GM18526 (cell line): ENCODE results near the gene PDE4D.

Source experiments
- POLR2A ChIP-seq: IDR thresholded peaks from 3 replicates; pipeline ENCODE4 v1.6.1; 2011; ENCODE audit not compliant: insufficient read length; ENCODE audit errors: extremely low read depth

The PDE4D gene

DNA sequence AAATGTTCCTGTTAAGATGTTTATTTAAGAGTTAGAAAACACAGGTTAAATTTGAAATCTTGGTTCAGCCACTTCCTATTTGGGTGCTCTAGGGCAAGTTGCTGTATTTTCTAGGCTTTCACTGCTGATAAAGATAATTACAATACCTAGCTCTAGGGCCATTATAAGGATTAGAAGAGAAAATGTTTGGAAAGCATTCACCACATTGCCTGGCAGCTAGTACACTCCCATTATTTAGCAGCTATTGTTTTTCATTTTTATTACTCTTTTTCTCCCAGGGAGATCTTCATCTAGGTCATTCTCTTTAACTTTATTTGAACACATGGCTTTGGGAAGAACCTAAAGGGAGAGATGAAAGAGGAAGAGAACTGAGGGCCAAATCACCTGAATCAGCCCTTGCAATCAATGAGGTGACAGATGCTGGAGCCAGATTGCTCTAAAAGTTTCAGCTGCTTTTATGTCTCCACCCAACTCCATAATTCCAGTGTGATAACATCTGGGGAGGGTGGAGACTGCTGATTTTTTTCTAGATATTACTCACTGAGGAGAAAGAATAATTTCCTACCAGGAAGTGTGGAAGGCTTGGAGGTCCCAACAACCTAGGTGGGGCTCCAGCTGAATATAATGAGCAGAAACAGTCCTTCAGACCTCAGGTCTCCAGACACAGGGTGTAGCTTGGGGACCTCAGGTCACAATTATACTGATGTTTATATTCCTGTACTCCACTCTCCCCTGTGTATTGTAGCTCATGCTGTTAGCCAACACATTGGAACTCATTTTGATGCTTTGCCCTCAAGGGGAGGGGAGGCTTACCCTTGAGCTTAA, 670.6 kb downstream of the PDE4D start:
- no peak for TF ChIP-seq POLR2A

DNA sequence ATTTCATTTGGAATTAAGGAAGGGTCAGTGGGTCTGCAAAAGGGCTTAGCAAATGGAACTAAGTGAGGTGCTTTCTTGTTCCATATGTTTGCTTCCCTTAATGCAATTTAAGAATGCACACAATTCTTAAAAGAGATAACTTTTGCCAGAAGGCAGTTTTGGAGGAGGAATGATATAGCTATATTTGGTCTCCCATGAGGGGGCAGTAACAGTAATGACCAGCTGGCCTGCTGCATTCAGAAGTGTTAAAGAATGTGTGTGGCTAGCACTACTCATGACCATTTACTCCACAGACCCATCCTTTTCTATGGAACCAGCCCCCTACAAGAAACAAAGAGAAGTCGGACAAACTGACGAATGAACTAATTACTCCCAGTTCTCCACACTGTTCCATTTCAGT, 671.8 kb downstream of the PDE4D start:
- TF ChIP-seq POLR2A: no peak

DNA sequence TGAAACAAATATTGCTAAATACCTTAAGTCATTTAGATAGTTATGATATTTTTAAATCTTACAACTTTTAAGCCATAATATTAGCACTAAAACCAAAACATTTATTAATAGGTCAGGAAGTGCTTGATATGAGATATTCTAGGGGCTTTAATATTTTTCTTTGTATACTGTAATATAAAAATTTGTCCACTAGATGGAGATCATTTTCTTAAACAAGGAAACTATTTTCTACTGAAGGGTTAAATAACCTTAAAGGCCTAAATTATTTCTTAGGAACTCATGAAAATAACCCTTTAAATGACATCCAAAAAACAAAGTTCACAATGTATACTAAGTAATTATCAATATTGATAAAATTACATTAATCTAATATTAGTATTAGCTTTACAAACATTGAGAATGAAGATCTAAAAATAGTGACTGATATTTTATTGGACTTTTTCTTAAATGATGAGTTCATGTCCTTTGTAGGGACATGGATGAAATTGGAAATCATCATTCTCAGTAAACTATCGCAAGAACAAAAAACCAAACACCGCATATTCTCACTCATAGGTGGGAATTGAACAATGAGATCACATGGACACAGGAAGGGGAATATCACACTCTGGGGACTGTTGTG, 675.0 kb downstream of the PDE4D start:
- TF ChIP-seq POLR2A: no peak

GRCh38 chr5:59216841-59217240, 676.7 kb downstream of the PDE4D start:
- TF ChIP-seq POLR2A: no peak

DNA sequence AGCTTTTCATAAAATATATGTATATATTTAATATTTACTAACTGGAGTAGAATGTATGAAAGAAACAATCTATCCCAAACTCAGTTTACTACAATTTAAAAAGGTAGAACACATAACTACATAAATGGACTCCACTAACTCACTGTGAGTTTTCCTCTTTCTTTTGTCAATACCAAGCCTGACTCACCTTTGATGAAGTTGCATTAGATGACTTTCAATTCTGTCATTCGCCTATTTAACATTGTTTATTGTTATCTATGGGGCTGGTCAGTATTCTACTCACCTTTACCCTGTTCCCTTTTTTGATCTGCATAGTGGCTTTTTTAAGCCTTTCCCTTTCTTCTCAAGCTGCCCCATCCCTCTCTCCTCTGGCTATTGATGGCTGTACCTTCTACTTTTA, 680.9 kb downstream of the PDE4D start:
- TF ChIP-seq POLR2A: no peak

- TF ChIP-seq POLR2A: no peak
These were observed 683.7 kb downstream of the PDE4D start for GRCh38 chr5:59209758-59210359.

GRCh38 chr5:59208474-59208873, 685.1 kb downstream of the PDE4D start:
- no peak for TF ChIP-seq POLR2A

DNA sequence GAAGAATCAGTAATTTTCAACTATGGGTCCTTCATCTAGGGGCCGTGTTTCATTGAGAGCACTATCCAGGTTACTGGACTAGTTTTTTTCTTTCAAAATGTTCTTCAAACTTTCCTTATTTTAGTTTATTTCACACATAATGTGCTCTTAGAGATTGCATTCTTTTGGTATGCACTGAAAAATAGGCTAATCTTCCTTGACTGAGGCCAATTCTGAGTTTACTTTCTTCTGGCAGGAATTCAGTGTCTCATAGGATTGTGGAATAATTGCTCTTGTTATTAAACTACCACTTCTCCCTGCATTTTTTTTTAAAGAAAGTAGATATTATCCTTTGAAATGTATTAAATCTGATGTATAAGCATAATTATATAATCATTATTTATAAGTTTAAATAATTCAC, 686.1 kb downstream of the PDE4D start:
- TF ChIP-seq POLR2A: no peak

- no peak for TF ChIP-seq POLR2A
These were observed 687.4 kb downstream of the PDE4D start for GRCh38 chr5:59206132-59206581.

DNA sequence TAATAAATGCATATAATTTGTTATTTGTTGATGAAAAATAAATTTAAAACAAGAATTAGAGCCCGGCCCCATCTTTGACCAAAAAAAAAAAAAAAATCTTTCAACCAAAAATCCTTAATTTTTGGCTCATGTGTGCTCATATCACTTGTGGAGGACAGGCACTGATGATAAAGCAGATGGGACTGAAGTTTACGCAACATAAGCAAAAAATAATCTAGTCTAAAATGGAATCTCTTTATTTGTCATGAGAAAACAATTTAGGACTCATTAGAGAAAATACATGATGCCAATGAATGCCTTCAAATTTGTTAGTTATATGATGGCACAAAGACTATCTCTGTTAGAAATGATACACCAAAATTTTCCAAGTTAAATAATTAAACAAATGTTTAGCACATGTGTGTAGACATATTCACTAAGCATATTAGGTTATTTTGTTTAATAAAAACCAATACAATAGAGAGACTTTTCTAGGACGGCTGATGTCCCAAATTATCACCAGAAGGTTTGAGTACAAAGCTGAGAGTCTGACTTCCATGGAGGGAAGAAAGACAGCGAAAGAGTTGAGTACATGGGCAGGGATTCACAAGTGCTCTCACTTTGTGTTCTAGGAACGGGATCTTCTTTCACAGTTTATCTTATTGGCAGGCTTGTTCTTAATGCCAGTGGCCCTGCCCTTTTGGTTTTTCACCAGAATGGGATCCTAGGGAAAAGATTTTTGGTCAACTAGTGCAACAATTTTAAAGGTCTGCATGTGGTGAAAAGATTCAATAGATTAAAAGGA, 689.2 kb downstream of the PDE4D start:
- TF ChIP-seq POLR2A: no peak

DNA sequence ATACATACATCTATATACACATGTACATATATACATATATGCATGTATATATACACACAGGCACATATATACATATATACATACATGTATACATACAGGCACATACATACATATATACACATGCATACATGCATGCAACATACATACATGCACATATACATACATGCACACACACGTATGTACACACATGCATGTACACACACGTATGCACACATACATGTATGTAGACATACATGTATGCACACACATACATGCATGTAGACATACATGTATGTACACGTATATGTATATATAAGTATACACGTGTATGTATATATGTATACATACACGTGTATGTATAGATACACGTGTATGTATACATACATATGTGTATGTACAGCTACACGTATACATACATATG, 693.7 kb downstream of the PDE4D start:
- TF ChIP-seq POLR2A: no peak

DNA sequence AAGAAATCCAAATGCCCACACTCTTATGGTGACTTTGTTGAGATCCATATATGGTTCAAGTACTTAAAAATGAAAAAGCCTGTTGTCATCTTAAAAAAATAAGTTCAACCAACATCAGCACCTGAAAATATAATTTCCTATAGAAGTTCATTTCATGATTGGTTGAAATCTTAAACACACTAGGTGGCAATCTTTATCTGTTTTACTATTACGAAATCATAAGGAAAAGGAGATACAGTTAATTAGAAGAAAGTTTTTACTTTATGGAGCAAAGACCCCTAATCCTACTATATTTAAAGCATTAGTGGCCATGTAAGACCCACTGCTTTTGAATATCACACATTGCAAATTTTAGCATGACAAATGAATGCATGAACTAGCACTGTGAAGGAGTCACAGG, 694.7 kb downstream of the PDE4D start:
- TF ChIP-seq POLR2A: no peak

DNA sequence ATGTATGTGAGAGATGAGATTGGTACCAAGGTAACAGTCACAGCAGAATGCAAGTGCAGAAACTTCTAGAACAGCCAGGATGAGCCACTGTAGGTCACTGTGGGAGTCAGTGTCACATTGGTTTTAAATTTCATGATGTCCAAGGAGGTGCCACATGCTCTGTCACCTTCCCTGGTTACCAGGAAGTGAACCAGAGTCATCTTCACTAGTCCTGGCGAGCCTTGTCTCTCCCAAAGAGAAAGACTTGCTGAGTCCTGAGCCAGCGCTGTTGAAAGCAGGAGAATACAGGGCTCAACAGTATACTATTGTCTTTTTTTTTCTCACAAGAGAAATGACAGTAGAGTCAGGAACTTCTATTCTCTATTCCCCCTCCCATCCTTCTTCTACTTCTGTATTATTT, 695.2 kb downstream of the PDE4D start:
- TF ChIP-seq POLR2A: no peak

DNA sequence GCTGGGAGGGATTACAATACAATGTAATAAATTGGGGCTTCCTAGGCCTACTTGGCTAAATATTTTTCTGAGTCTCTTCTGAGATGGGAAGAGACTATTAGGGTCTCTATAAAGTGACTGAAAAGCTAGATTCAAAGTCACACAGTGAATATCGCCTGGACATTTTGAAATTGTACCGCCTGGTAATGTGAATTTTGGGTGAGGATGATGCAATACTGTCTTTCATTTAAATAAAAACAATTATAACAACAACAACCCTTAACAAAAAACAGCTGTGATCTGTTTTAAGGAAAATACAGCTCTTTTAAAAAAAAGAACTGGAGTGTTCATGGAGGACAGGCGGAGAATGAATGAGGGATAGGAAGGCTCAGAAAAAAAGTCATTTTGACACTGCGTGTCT, 695.6 kb downstream of the PDE4D start:
- no peak for TF ChIP-seq POLR2A

- no peak for TF ChIP-seq POLR2A
These were observed 699.8 kb downstream of the PDE4D start for GRCh38 chr5:59193616-59194319.
